ENCODE data around the gene PKNOX1. TPM values are rescaled to one million over a fixed set of nuclear protein-coding genes. Genes with fewer than 3 reads are reported as not detected.

PKNOX1 gene
- total and polyA plus RNA-seq, 7 experiments from 2014 or later = 14.7 to 24.7 (median 19.4) TPM

DNA sequence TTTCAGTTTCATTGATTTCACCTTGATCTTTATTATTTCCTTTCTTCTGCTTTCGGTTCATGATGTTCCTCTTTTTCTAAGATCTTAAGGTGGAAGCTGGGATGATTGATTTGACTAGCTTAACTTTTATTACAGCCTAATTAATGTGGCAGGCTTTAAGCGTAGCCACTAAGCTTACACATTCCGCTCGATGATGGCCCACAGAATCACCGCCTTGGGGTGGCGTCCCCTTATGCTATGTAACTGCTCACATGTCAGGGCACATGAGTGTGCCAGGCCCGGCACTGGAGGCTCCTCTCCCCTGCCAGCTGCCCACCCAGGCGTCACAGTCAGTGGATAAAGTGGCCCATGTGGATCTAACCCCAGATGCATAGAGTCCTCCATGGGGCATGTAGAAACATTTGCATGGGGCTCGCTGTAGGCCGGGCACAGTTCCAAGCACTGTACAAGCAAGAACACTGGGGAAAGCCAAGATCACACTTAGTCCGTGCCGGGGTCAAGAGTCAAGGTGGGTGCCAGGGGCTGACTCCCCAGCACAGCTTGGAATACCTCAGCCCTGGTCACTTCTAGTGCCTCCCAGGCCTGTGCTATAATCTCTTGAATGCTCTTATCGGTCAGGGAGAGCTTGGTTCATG lies 41.7 kb downstream of the PKNOX1 start:
- Histone ChIP-seq H3K36me3 (ENCODE audit: control insufficient read depth in 2 of 3, insufficient read depth in 3 of 3, low read length in 3 of 3) (peaks cover 0 to 57% (median 17%) of the 10 kb centered on the region in 3 experiments), H3K4me1 (ENCODE audit: control insufficient read depth in 2 of 2, insufficient read depth in 2 of 2, low read length in 2 of 2) (no peaks in the 10 kb centered on the region), H3K4me3 (ENCODE audit: low read length) (no peak overlapping the region), H3K9me3 (ENCODE audit: control insufficient read depth in 2 of 3, low read length in 3 of 3) (no peaks in the 10 kb centered on the region), H3K27ac (ENCODE audit: low read depth, low read length) (no peak overlapping the region), H3K27me3 (ENCODE audit: control insufficient read depth in 2 of 2, insufficient read depth in 2 of 2, low read length in 2 of 2) (no peaks in the 10 kb centered on the region)
- DNase-seq (no peak), ATAC-seq (no peak)
- H3K9me3 Mint-ChIP-seq = no peaks in the 10 kb centered on the region
- H3K27ac Mint-ChIP-seq = peak overlapping the region in 1 of 9 donors; percentile 17
- ChIA-PET POLR2A (no interaction called here), CTCF (no interaction called here)
- H3K4me1 Mint-ChIP-seq = peaks cover 0 to 8% (median 0%) of the 10 kb centered on the region in 7 donors
- intact Hi-C loops (cut with micrococcal nuclease) = no loop called here
- no peak overlapping the region for H3K4me3 Mint-ChIP-seq
- no peaks in the 10 kb centered on the region for H3K27me3 Mint-ChIP-seq
- peaks cover 8 to 64% (median 16%) of the 10 kb centered on the region in 5 donors for H3K36me3 Mint-ChIP-seq

GRCh38 chr21:43016728-43017127 lies 42.4 kb downstream of the PKNOX1 start:
- H3K27ac ChIP-seq (ENCODE audit: low read depth, low read length) = no peak overlapping the region
- POLR2A ChIA-PET = no interaction called here
- H3K4me3 ChIP-seq (ENCODE audit: low read length) = no peak overlapping the region
- Mint-ChIP-seq H3K27me3 (no peaks in the 10 kb centered on the region), H3K9me3 (no peaks in the 10 kb centered on the region), H3K4me3 (no peak overlapping the region), H3K27ac (no peak overlapping the region), H3K4me1 (peaks cover 0 to 6% (median 0%) of the 10 kb centered on the region in 7 donors), H3K36me3 (peaks cover 7 to 65% (median 22%) of the 10 kb centered on the region in 5 donors)
- intact Hi-C loops (cut with micrococcal nuclease) = no loop called here
- ATAC-seq = no peak
- no peaks in the 10 kb centered on the region for H3K27me3 ChIP-seq (ENCODE audit: control insufficient read depth in 2 of 2, insufficient read depth in 2 of 2, low read length in 2 of 2)
- no peaks in the 10 kb centered on the region for H3K9me3 ChIP-seq (ENCODE audit: control insufficient read depth in 2 of 3, low read length in 3 of 3)
- no peak for DNase-seq
- no peaks in the 10 kb centered on the region for H3K4me1 ChIP-seq (ENCODE audit: control insufficient read depth in 2 of 2, insufficient read depth in 2 of 2, low read length in 2 of 2)
- CTCF ChIA-PET = no interaction called here
- H3K36me3 ChIP-seq (ENCODE audit: control insufficient read depth in 2 of 3, insufficient read depth in 3 of 3, low read length in 3 of 3) = peaks cover 0 to 57% (median 15%) of the 10 kb centered on the region in 3 experiments

- no peaks in the 10 kb centered on the region for H3K27me3 Mint-ChIP-seq
- DNase-seq = no peak
- peak overlapping the region in 1 of 9 donors; percentile 80 for H3K27ac Mint-ChIP-seq
- H3K36me3 Mint-ChIP-seq = peaks cover 4 to 64% (median 24%) of the 10 kb centered on the region in 5 donors
- no peaks in the 10 kb centered on the region for H3K27me3 ChIP-seq (ENCODE audit: control insufficient read depth in 2 of 2, insufficient read depth in 2 of 2, low read length in 2 of 2)
- H3K36me3 ChIP-seq (ENCODE audit: control insufficient read depth in 2 of 3, insufficient read depth in 3 of 3, low read length in 3 of 3) = peaks cover 0 to 53% (median 18%) of the 10 kb centered on the region in 3 experiments
- H3K27ac ChIP-seq (ENCODE audit: low read depth, low read length) = no peak overlapping the region
- no peaks in the 10 kb centered on the region for H3K9me3 Mint-ChIP-seq
- H3K4me3 Mint-ChIP-seq = no peak overlapping the region
- no peak for ATAC-seq
- CTCF ChIA-PET = no interaction called here
- POLR2A ChIA-PET = no interaction called here
- no peak overlapping the region for H3K4me3 ChIP-seq (ENCODE audit: low read length)
- peaks cover 0 to 5% (median 0%) of the 10 kb centered on the region in 7 donors for H3K4me1 Mint-ChIP-seq
- H3K4me1 ChIP-seq (ENCODE audit: control insufficient read depth in 2 of 2, insufficient read depth in 2 of 2, low read length in 2 of 2) = no peaks in the 10 kb centered on the region
- intact Hi-C loops (cut with micrococcal nuclease) = no loop called here
- H3K9me3 ChIP-seq (ENCODE audit: control insufficient read depth in 2 of 3, low read length in 3 of 3) = no peaks in the 10 kb centered on the region
These were observed 44.2 kb downstream of the PKNOX1 start for GRCh38 chr21:43018519-43018918.

GRCh38 chr21:43020177-43020576 lies 45.8 kb downstream of the PKNOX1 start:
- ChIA-PET CTCF (no interaction called here), POLR2A (no interaction called here)
- DNase-seq = no peak
- H3K4me1 ChIP-seq (ENCODE audit: control insufficient read depth in 2 of 2, insufficient read depth in 2 of 2, low read length in 2 of 2) = no peaks in the 10 kb centered on the region
- Mint-ChIP-seq H3K4me1 (peaks cover 0 to 5% (median 0%) of the 10 kb centered on the region in 7 donors), H3K36me3 (peaks cover 2 to 67% (median 21%) of the 10 kb centered on the region in 5 donors), H3K9me3 (no peaks in the 10 kb centered on the region), H3K27me3 (no peaks in the 10 kb centered on the region), H3K27ac (no peak overlapping the region), H3K4me3 (no peak overlapping the region)
- no peaks in the 10 kb centered on the region for H3K27me3 ChIP-seq (ENCODE audit: control insufficient read depth in 2 of 2, insufficient read depth in 2 of 2, low read length in 2 of 2)
- ATAC-seq = no peak
- no peak overlapping the region for H3K4me3 ChIP-seq (ENCODE audit: low read length)
- H3K9me3 ChIP-seq (ENCODE audit: control insufficient read depth in 2 of 3, low read length in 3 of 3) = no peaks in the 10 kb centered on the region
- no peak overlapping the region for H3K27ac ChIP-seq (ENCODE audit: low read depth, low read length)
- intact Hi-C loops (cut with micrococcal nuclease) = no loop called here
- H3K36me3 ChIP-seq (ENCODE audit: control insufficient read depth in 2 of 3, insufficient read depth in 3 of 3, low read length in 3 of 3) = peaks cover 0 to 61% (median 15%) of the 10 kb centered on the region in 3 experiments

- DNase-seq (no peak), ATAC-seq (no peak)
- no peaks in the 10 kb centered on the region for H3K9me3 ChIP-seq (ENCODE audit: control insufficient read depth in 2 of 3, low read length in 3 of 3)
- POLR2A ChIA-PET = no interaction called here
- no peaks in the 10 kb centered on the region for H3K27me3 ChIP-seq (ENCODE audit: control insufficient read depth in 2 of 2, insufficient read depth in 2 of 2, low read length in 2 of 2)
- Mint-ChIP-seq H3K36me3 (peaks cover 2 to 69% (median 20%) of the 10 kb centered on the region in 5 donors), H3K4me3 (no peak overlapping the region), H3K4me1 (peaks cover 0 to 4% (median 0%) of the 10 kb centered on the region in 7 donors), H3K9me3 (no peaks in the 10 kb centered on the region), H3K27ac (no peak overlapping the region), H3K27me3 (no peaks in the 10 kb centered on the region)
- H3K4me3 ChIP-seq (ENCODE audit: low read length) = no peak overlapping the region
- H3K27ac ChIP-seq (ENCODE audit: low read depth, low read length) = no peak overlapping the region
- intact Hi-C loops (cut with micrococcal nuclease) = no loop called here
- H3K4me1 ChIP-seq (ENCODE audit: control insufficient read depth in 2 of 2, insufficient read depth in 2 of 2, low read length in 2 of 2) = no peaks in the 10 kb centered on the region
- CTCF ChIA-PET = no interaction called here
- peaks cover 0 to 66% (median 20%) of the 10 kb centered on the region in 3 experiments for H3K36me3 ChIP-seq (ENCODE audit: control insufficient read depth in 2 of 3, insufficient read depth in 3 of 3, low read length in 3 of 3)
These were observed 46.4 kb downstream of the PKNOX1 start for GRCh38 chr21:43020771-43021170.

DNA sequence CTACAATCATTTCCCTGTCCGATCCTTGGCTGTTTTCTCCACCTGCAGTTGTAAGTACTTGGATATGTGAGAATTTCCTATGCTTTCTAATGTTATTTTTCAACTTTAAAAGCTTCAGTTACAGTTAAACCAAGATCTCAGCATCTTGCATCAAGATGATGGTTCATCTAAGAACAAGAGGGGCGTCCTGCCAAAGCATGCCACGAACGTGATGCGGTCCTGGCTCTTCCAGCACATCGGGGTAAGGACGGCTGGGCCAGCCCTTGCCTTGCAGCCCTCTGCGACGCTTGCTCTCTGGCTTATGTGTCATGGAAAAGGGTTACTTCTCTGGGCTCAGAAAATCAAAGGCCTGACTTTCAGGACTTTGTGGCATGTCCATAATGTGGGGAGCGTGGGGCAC lies 46.8 kb downstream of the PKNOX1 start:
- POLR2A ChIA-PET = no interaction called here
- peaks cover 0 to 64% (median 20%) of the 10 kb centered on the region in 3 experiments for H3K36me3 ChIP-seq (ENCODE audit: control insufficient read depth in 2 of 3, insufficient read depth in 3 of 3, low read length in 3 of 3)
- intact Hi-C loops (cut with micrococcal nuclease) = no loop called here

More for the DNA sequence above, 46.8 kb downstream of the PKNOX1 start:
- Histone ChIP-seq H3K4me1 (ENCODE audit: control insufficient read depth in 2 of 2, insufficient read depth in 2 of 2, low read length in 2 of 2) (no peaks in the 10 kb centered on the region), H3K27me3 (ENCODE audit: control insufficient read depth in 2 of 2, insufficient read depth in 2 of 2, low read length in 2 of 2) (no peaks in the 10 kb centered on the region), H3K27ac (ENCODE audit: low read depth, low read length) (no peak overlapping the region), H3K4me3 (ENCODE audit: low read length) (no peak overlapping the region), H3K9me3 (ENCODE audit: control insufficient read depth in 2 of 3, low read length in 3 of 3) (no peaks in the 10 kb centered on the region)
- CTCF ChIA-PET = no interaction called here
- peaks cover 2 to 65% (median 20%) of the 10 kb centered on the region in 5 donors for H3K36me3 Mint-ChIP-seq
- no peak overlapping the region for H3K27ac Mint-ChIP-seq
- no peak for DNase-seq
- H3K9me3 Mint-ChIP-seq = no peaks in the 10 kb centered on the region
- peaks cover 0 to 4% (median 0%) of the 10 kb centered on the region in 7 donors for H3K4me1 Mint-ChIP-seq
- H3K4me3 Mint-ChIP-seq = no peak overlapping the region
- ATAC-seq = no peak
- H3K27me3 Mint-ChIP-seq = no peaks in the 10 kb centered on the region
